22Rv1 (cell line): ENCODE data around the gene TMEM43.

Source experiments
- ZFX ChIP-seq: fragments of 450-650 bp; IDR thresholded peaks from 2 replicates; pipeline ENCODE4 v1.6.1; 2017; ENCODE audit warnings: antibody characterized with exemption, borderline replicate concordance
- TF ChIP-seq, protein P1 (sequence below): fragments of 450-650 bp; IDR thresholded peaks from 2 replicates; pipeline ENCODE4 v1.5.1; 2017; ENCODE audit warnings: mild to moderate bottlenecking

DNA sequence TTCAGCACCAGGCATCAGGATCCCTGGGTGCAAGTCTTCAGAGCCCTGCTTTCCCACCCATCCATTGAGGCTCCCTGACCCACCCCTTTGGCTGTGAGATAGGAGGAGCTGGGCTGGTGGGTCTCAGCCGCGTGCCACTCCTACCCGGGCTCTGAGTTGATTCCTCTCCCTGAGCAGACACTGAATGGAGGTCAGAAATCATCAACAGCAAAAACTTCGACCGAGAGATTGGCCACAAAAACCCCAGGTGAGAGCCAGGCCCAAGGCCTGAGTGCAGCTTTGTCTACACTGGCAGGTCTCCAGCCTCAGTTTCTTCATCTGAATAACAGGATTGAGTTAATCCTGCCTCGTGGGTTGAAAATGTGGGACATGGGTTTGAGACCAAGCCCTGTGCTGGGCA is 7.8 kb downstream of the TMEM43 start:
- TF ChIP-seq, protein P1, sequence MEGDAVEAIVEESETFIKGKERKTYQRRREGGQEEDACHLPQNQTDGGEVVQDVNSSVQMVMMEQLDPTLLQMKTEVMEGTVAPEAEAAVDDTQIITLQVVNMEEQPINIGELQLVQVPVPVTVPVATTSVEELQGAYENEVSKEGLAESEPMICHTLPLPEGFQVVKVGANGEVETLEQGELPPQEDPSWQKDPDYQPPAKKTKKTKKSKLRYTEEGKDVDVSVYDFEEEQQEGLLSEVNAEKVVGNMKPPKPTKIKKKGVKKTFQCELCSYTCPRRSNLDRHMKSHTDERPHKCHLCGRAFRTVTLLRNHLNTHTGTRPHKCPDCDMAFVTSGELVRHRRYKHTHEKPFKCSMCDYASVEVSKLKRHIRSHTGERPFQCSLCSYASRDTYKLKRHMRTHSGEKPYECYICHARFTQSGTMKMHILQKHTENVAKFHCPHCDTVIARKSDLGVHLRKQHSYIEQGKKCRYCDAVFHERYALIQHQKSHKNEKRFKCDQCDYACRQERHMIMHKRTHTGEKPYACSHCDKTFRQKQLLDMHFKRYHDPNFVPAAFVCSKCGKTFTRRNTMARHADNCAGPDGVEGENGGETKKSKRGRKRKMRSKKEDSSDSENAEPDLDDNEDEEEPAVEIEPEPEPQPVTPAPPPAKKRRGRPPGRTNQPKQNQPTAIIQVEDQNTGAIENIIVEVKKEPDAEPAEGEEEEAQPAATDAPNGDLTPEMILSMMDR, result no peak
- no peak for TF ChIP-seq ZFX
